ENCODE data around the gene HP1BP3. TPM values are rescaled to one million over a fixed set of nuclear protein-coding genes. Genes with fewer than 3 reads are reported as not detected.

HP1BP3 gene
- total RNA-seq, 4 donors from 2014 or later, result 222 to 491 (median 311) TPM

DNA sequence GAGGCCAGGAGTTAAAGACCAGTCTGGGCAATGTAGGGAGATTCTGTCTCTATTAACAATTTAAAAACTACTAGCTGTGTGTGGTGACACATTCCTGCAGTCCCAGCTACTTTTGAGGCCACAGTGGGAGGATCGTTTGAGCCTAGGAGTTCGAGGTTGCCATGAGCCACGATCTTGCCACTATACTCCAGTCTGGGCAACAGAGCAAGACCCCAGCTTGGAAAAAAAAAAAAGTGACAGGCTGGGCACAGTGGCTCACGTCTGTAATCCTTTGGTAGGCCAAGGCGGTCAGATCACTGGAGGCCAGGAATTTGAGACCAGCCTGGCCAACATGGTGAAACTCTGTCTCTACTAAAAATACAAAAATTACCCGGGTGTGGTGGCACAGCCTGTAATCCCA, 26.8 kb downstream of the HP1BP3 start:
- Histone ChIP-seq H3K9me3 (no peaks in the 10 kb centered on the region), H3K4me3 (no peak overlapping the region), H3K4me1 (no peaks in the 10 kb centered on the region), H3K27ac (no peak overlapping the region), H3K36me3 (peaks cover 2 to 100% (median 17%) of the 10 kb centered on the region in 3 donors), H3K27me3 (no peaks in the 10 kb centered on the region)
- DNase-seq (ENCODE audit: low spot score in 2 of 2), result no peak
- TF ChIP-seq POLR2A (IDR thresholded peaks at IDR 0.05) (no peak), EP300 (IDR thresholded peaks at IDR 0.05) (no peak)
- TF ChIP-seq, protein P1, sequence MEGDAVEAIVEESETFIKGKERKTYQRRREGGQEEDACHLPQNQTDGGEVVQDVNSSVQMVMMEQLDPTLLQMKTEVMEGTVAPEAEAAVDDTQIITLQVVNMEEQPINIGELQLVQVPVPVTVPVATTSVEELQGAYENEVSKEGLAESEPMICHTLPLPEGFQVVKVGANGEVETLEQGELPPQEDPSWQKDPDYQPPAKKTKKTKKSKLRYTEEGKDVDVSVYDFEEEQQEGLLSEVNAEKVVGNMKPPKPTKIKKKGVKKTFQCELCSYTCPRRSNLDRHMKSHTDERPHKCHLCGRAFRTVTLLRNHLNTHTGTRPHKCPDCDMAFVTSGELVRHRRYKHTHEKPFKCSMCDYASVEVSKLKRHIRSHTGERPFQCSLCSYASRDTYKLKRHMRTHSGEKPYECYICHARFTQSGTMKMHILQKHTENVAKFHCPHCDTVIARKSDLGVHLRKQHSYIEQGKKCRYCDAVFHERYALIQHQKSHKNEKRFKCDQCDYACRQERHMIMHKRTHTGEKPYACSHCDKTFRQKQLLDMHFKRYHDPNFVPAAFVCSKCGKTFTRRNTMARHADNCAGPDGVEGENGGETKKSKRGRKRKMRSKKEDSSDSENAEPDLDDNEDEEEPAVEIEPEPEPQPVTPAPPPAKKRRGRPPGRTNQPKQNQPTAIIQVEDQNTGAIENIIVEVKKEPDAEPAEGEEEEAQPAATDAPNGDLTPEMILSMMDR (IDR thresholded peaks at IDR 0.05), result no peak
- WGBS, 2 donors, result 93 to 97% methylated on average over 6 of the region's 6 CpGs

DNA sequence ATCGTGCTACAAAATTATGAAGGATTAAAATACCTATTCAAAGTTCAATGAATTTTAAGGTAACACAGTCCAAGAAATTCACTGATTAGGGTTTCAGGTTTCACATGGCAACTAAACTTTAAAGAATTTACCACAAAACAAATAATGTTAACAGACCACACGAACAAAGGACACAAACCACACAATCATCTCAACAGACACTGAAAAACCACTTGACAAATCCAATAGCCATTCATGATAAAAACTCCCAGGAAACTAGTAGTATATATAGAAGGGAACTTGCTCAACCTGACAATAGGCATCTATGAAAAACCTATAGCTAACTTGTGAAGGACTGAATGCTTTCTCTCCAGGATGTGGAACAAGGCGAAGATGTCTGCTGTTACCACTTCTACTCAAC, 33.5 kb downstream of the HP1BP3 start:
- 85 to 91% methylated on average over 3 of the region's 3 CpGs for WGBS, 2 donors
- no peak for DNase-seq (ENCODE audit: low spot score in 2 of 2)
- Histone ChIP-seq H3K4me1 (no peaks in the 10 kb centered on the region), H3K9me3 (no peaks in the 10 kb centered on the region), H3K27ac (no peak overlapping the region), H3K36me3 (peaks cover 0 to 75% (median 0%) of the 10 kb centered on the region in 3 donors), H3K27me3 (no peaks in the 10 kb centered on the region), H3K4me3 (no peak overlapping the region)
- TF ChIP-seq EP300 (IDR thresholded peaks at IDR 0.05) (no peak), POLR2A (IDR thresholded peaks at IDR 0.05) (no peak)
- TF ChIP-seq, protein P1 (IDR thresholded peaks at IDR 0.05), result no peak

DNA sequence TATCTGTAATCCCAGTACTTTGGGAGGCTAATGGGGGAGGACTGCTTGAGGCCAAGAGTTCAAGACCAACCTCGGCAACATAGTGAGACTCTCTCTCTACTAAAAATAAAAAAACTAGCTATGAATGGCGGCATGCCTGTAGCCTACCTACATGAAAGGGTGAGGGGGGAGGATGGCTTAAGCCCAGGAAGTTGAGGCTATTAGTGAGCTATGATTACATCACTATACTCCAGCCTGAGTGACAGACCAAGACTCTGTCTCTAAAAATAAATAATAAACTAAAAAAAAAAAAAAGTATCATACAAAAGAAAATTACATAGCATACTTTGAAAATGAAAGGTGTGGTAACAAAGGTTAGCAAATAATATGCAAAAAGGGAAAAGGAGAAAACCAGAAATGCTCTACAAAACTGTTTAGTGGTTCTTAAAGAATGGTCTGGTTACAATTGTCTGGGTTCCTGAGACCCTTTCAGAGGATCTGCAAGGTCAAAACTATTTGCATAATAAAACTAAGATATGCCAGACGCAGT, 35.6 kb downstream of the HP1BP3 start:
- WGBS, 2 donors, result 64 to 69% methylated on average over 3 of the region's 3 CpGs
- peaks cover 3 to 75% (median 13%) of the 10 kb centered on the region in 3 donors for H3K36me3 ChIP-seq
- H3K4me3 ChIP-seq, result no peak overlapping the region
- no peaks in the 10 kb centered on the region for H3K4me1 ChIP-seq
- H3K27me3 ChIP-seq, result no peaks in the 10 kb centered on the region
- DNase-seq (ENCODE audit: low spot score in 2 of 2), result no peak
- H3K9me3 ChIP-seq, result no peaks in the 10 kb centered on the region
- no peak for TF ChIP-seq POLR2A (IDR thresholded peaks at IDR 0.05)
- H3K27ac ChIP-seq, result no peak overlapping the region

DNA sequence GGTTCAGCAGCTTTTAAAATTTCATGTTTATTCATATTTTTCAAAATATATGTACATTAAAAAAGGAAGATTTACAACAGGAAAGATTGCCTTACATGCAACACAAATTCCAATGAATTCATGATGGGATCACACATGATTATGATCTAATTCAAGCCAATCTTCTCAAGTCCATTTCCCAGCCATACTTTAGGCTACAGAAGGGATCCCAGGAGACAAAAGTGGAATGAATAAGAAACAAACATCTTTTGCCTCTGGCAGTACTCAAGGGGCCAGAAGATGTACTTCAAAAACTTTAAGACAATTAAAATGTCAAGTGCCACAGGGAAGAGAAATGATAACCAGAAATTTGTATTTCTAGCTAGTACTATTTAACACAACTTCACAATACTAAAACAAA, 44.4 kb downstream of the HP1BP3 start:
- peaks cover 5 to 91% (median 14%) of the 10 kb centered on the region in 3 donors for H3K36me3 ChIP-seq

DNA sequence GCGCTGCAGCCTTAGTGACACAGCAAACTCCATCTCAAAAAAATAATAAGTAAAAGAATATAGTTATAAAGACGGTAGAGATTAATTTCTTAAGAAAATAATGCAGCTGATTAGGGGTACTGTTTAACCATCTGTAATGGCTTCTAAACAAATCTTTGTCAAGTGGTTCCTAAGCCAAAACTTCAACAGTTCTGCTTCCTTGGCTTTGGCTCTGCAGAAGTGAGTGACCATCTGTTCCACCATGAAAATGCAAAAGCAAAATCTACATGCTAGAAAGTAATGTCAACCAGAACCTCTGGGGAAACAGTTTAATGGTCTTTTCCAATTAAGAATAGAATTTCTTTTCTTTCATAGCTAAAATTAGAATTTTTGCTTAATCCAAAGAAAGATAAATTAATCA, 46.3 kb downstream of the HP1BP3 start:
- Histone ChIP-seq H3K36me3 (peaks cover 0 to 90% (median 5%) of the 10 kb centered on the region in 3 donors), H3K27me3 (no peaks in the 10 kb centered on the region), H3K27ac (no peak overlapping the region), H3K9me3 (no peaks in the 10 kb centered on the region), H3K4me1 (no peaks in the 10 kb centered on the region), H3K4me3 (no peak overlapping the region)
- WGBS, 2 donors, result 78 to 88% methylated on average over 2 of the region's 2 CpGs
- TF ChIP-seq EP300 (IDR thresholded peaks at IDR 0.05), result no peak
- TF ChIP-seq, protein P1 (IDR thresholded peaks at IDR 0.05), result no peak
- no peak for TF ChIP-seq POLR2A (IDR thresholded peaks at IDR 0.05)
- no peak for DNase-seq (ENCODE audit: low spot score in 2 of 2)

More for the DNA sequence above, 44.4 kb downstream of the HP1BP3 start:
- no peak overlapping the region for H3K27ac ChIP-seq
- no peaks in the 10 kb centered on the region for H3K4me1 ChIP-seq
- no peak for DNase-seq (ENCODE audit: low spot score in 2 of 2)
- H3K27me3 ChIP-seq, result no peaks in the 10 kb centered on the region
- H3K9me3 ChIP-seq, result no peaks in the 10 kb centered on the region
- TF ChIP-seq, protein P1 (IDR thresholded peaks at IDR 0.05), result no peak
- TF ChIP-seq EP300 (IDR thresholded peaks at IDR 0.05) (no peak), POLR2A (IDR thresholded peaks at IDR 0.05) (no peak)
- H3K4me3 ChIP-seq, result no peak overlapping the region

DNA sequence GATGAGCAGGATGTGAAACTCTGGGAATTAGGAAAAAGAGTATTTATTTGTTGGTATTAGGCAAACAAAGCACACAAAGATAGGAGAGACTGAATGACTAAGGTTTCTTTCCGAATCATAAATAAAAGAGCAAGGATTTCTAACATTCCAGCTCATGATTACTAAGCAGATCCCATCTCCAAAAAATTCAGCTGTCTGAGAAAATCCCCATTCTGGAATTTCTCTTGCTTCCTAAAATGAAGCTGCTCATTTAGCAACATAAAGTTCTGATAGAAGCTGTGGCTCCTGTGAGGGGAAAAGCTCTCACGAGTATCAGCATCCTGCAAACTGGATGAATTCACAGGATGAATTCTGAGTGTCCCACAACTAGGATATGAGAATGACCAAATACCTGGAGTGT, 47.9 kb downstream of the HP1BP3 start:
- H3K4me1 ChIP-seq, result no peaks in the 10 kb centered on the region
- peaks cover 0 to 81% (median 0%) of the 10 kb centered on the region in 3 donors for H3K36me3 ChIP-seq
- 50 to 51% methylated on average over 2 of the region's 2 CpGs for WGBS, 2 donors
- H3K27ac ChIP-seq, result no peak overlapping the region
- DNase-seq (ENCODE audit: low spot score in 2 of 2), result no peak
- no peaks in the 10 kb centered on the region for H3K27me3 ChIP-seq
- H3K9me3 ChIP-seq, result no peaks in the 10 kb centered on the region
- TF ChIP-seq, protein P1 (IDR thresholded peaks at IDR 0.05), result no peak
- TF ChIP-seq EP300 (IDR thresholded peaks at IDR 0.05) (no peak), POLR2A (IDR thresholded peaks at IDR 0.05) (no peak)
- no peak overlapping the region for H3K4me3 ChIP-seq
